ENCODE results near the gene HLA-DPA1. TPM values are rescaled to one million over a fixed set of nuclear protein-coding genes. Genes with fewer than 3 reads are reported as not detected.

Gene HLA-DPA1
- total RNA-seq, 1 experiment from 2014 or later = 2.6 TPM

GRCh38 chr6:33093855-33094254, 20.4 kb upstream of the HLA-DPA1 start:
- Histone ChIP-seq H2AK5ac (ENCODE audit: insufficient read length, low read length) (no peak overlapping the region), H3K14ac (ENCODE audit: insufficient read depth, low read length) (no peak overlapping the region), H3K23me2 (ENCODE audit: insufficient read length, low read depth, low read length, poor library complexity, severe bottlenecking) (no peaks in the 10 kb centered on the region), H3K9me3 (ENCODE audit: control insufficient read depth, low read depth, low read length) (no peaks in the 10 kb centered on the region), H3T11ph (ENCODE audit: low read length) (no peak overlapping the region), H2BK20ac (ENCODE audit: low read depth, low read length, poor library complexity, severe bottlenecking) (no peak overlapping the region), H2BK5ac (ENCODE audit: insufficient read length, low read length) (no peak overlapping the region), H4K5ac (ENCODE audit: insufficient read length, low read depth, low read length) (no peak overlapping the region), H3K4me2 (ENCODE audit: insufficient read depth, insufficient read length, low read length) (no peak overlapping the region), H4K20me1 (ENCODE audit: control insufficient read depth, insufficient read depth, insufficient read length) (no peaks in the 10 kb centered on the region), H3K27me3 (ENCODE audit: insufficient read depth, low read length) (no peaks in the 10 kb centered on the region), H3K4ac (ENCODE audit: low read depth, low read length) (no peak overlapping the region), H2BK120ac (ENCODE audit: low read depth, low read length, poor library complexity, severe bottlenecking) (no peak overlapping the region), H2BK12ac (ENCODE audit: insufficient read length, low read depth, low read length) (no peak overlapping the region), H3K79me2 (ENCODE audit: insufficient read depth, low read length) (no peaks in the 10 kb centered on the region), H2BK15ac (ENCODE audit: low read depth, low read length) (no peak overlapping the region), H3K79me1 (ENCODE audit: insufficient read depth, low read depth, low read length, poor library complexity, severe bottlenecking) (no peaks in the 10 kb centered on the region), H4K91ac (ENCODE audit: insufficient read length, low read depth, low read length) (no peak overlapping the region), H4K8ac (replicated peaks; ENCODE audit: insufficient read length, low read depth, low read length) (no peak overlapping the region), H3K4me1 (ENCODE audit: insufficient read depth, low read length) (no peaks in the 10 kb centered on the region), H3K27ac (ENCODE audit: insufficient read length, low read depth, low read length) (no peak overlapping the region), H2AFZ (ENCODE audit: low read length) (no peak overlapping the region), H3K18ac (ENCODE audit: insufficient read length, low read depth, low read length) (no peak overlapping the region), H3K23ac (ENCODE audit: insufficient read length, low read depth, low read length) (no peak overlapping the region), H3K56ac (ENCODE audit: insufficient read length, low read depth, low read length) (no peak overlapping the region), H3K9ac (ENCODE audit: extremely low read depth, insufficient read length, low read length) (no peak overlapping the region)
- H3K27me3 Mint-ChIP-seq (ENCODE audit: low read depth) = peaks cover 13% of the 10 kb centered on the region
- TF ChIP-seq CTCF (conservative IDR thresholded peaks at IDR 0.05) = no peak
- DNase-seq = no peak
- H3K36me3 Mint-ChIP-seq (ENCODE audit: insufficient read depth in 1 of 3, low read depth in 3 of 3) = no peaks in the 10 kb centered on the region
- peaks cover 4% of the 10 kb centered on the region in 2 experiments; a peak in 2 of 4 replicates for H3K4me1 Mint-ChIP-seq
- WGBS (ENCODE audit: extremely low coverage, insufficient read length, low lambda C conversion rate) = no CpG with 5 or more reads among the region's 3 CpGs
- peaks cover 4 to 5% of the 10 kb centered on the region in 2 experiments; a peak in 4 of 5 replicates for H3K9me3 Mint-ChIP-seq
- H3K27ac Mint-ChIP-seq = no peak overlapping the region
- H3K4me3 Mint-ChIP-seq = no peak overlapping the region

All from H9 (cell line).